ENCODE data around the gene LUC7L.

The LUC7L gene

DNA sequence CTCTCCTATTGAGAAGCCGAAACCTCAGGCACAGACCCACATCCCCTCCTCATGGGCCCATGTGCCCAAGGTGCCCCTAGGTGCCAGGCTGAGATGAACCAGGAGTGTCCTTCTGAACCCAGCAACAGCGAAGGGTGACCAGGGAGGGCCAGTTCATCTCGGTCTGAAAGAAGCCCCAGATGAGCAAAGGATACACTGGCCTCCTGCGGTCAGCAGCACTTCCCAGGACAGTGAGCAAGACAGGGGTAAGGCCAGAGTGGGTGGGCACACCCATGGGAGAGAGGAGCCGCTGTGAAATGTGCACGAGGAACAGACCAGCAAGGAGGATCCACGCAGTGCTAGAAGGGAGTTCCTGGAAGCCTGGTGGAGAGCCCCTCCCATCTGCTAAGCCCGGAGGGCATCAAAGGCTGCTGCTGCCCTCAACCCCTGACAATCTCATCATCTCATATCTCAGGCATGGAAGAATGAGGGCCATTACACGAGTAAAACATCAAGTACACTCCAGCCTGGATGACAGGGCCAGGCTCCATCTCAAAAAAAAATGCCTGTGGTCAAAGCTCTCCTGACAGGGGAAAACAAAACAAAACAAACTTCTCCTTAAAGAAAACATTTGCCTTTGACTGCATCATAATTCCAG lies 80.1 kb downstream of the LUC7L start:
- no peak overlapping the region for H3K4me3 ChIP-seq (ENCODE audit: low read depth, low read length)
- no peak for TF ChIP-seq POLR2A (IDR thresholded peaks at IDR 0.05; ENCODE audit: extremely low read depth, insufficient read length)
- TF ChIP-seq MYC (IDR thresholded peaks at IDR 0.05; ENCODE audit: low read depth, low read length) = no peak
- TF ChIP-seq, protein P1, sequence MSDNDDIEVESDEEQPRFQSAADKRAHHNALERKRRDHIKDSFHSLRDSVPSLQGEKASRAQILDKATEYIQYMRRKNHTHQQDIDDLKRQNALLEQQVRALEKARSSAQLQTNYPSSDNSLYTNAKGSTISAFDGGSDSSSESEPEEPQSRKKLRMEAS (IDR thresholded peaks at IDR 0.05; ENCODE audit: low read depth, low read length) = no peak
- TF ChIP-seq, protein P2, sequence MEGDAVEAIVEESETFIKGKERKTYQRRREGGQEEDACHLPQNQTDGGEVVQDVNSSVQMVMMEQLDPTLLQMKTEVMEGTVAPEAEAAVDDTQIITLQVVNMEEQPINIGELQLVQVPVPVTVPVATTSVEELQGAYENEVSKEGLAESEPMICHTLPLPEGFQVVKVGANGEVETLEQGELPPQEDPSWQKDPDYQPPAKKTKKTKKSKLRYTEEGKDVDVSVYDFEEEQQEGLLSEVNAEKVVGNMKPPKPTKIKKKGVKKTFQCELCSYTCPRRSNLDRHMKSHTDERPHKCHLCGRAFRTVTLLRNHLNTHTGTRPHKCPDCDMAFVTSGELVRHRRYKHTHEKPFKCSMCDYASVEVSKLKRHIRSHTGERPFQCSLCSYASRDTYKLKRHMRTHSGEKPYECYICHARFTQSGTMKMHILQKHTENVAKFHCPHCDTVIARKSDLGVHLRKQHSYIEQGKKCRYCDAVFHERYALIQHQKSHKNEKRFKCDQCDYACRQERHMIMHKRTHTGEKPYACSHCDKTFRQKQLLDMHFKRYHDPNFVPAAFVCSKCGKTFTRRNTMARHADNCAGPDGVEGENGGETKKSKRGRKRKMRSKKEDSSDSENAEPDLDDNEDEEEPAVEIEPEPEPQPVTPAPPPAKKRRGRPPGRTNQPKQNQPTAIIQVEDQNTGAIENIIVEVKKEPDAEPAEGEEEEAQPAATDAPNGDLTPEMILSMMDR (IDR thresholded peaks at IDR 0.05; ENCODE audit: low read depth, low read length) = no peak
- DNase-seq (ENCODE audit: low read depth) = no peak

DNA sequence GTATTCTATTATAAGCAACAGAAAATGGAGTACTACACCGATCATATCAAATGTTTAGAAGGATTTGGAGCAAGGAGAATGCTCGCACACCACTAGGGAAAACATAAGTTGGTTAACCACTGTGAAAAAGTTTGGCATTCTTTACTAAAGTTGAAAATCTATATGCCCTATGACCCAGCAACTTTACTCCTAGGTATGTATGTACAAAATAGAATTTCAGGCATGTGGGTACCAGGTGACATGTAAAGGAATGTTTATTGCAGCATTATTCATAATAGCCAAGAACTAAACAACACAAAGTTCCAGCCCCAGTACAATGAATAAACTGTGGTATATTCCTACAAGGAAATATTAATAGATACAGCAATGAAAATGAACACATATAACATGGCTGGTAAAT lies 82.6 kb downstream of the LUC7L start:
- TF ChIP-seq, protein P2 (IDR thresholded peaks at IDR 0.05; ENCODE audit: low read depth, low read length) = no peak
- no peak for TF ChIP-seq MYC (IDR thresholded peaks at IDR 0.05; ENCODE audit: low read depth, low read length)
- TF ChIP-seq, protein P1 (IDR thresholded peaks at IDR 0.05; ENCODE audit: low read depth, low read length) = no peak
- no peak overlapping the region for H3K4me3 ChIP-seq (ENCODE audit: low read depth, low read length)
- DNase-seq (ENCODE audit: low read depth) = no peak

DNA sequence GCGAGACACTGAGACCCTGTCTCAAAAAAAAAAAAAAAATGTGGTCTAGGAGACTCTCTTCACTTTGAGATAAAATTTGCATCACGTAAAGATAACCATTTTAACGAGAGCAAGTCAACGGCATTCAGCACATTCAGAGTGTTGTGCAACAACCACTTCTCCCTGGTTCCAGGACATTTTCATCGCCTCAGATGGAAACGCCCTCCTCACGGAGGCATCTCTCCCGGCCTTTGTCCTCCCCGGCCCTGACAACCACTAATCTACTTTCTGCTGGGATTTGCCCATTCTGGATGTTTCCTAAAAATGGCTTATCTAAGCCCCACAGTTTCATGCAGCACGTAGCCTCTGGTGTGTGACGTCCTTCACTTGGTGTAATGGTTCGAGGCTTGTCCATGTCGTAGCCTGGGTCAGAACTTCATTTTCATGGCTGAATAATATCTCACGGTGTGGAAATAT lies 84.4 kb downstream of the LUC7L start:
- DNase-seq (ENCODE audit: low read depth) = peak; percentile 14
- TF ChIP-seq, protein P2 (IDR thresholded peaks at IDR 0.05; ENCODE audit: low read depth, low read length) = no peak
- H3K4me3 ChIP-seq (ENCODE audit: low read depth, low read length) = no peak overlapping the region

DNA sequence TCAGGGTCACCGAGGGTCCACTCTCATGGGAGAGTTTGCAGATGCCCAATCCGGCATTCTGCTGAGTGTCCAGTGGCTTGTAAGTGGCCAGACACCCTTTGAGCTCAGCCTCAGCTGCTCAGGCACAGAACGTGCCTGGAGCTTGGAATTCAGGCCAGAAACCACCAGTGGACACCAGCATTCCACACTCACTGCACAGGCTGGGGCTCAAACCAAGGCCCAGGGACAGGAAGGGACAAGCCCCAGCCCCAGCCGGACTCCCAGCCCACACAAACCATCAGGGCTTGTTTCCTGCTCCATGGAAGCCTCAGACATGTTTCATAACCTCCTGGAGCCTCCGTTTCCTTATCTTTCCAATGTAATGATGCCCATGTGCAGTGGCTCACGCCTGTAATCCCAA lies 85.8 kb downstream of the LUC7L start:
- H3K4me3 ChIP-seq (ENCODE audit: low read depth, low read length) = no peak overlapping the region
- no peak for DNase-seq (ENCODE audit: low read depth)
- no peak for TF ChIP-seq POLR2A (IDR thresholded peaks at IDR 0.05; ENCODE audit: extremely low read depth, insufficient read length)

DNA sequence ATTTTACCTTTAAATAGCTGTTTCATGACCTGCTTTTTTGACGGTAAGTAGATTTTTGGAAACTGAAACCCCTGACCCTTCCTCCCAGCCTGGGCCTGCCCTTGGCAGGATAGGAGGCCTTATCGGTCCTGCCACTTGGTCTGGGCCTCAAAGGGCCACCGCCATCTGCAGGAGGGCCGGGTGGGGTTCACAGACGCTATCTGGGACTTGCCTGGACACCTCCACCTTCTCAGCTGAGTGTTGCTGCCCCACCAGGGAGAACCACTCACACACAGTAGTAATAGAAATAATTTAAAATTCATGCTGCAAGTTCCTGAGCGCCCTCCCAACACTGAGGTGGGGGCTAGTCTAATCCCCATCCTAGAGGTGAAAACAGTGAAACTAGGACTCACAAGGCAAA lies 86.2 kb downstream of the LUC7L start:
- DNase-seq (ENCODE audit: low read depth) = no peak
- no peak overlapping the region for H3K4me3 ChIP-seq (ENCODE audit: low read depth, low read length)
- TF ChIP-seq MYC (IDR thresholded peaks at IDR 0.05; ENCODE audit: low read depth, low read length) (no peak), POLR2A (IDR thresholded peaks at IDR 0.05; ENCODE audit: extremely low read depth, insufficient read length) (no peak)
- TF ChIP-seq, protein P2 (IDR thresholded peaks at IDR 0.05; ENCODE audit: low read depth, low read length) = no peak
- TF ChIP-seq, protein P1 (IDR thresholded peaks at IDR 0.05; ENCODE audit: low read depth, low read length) = no peak

DNA sequence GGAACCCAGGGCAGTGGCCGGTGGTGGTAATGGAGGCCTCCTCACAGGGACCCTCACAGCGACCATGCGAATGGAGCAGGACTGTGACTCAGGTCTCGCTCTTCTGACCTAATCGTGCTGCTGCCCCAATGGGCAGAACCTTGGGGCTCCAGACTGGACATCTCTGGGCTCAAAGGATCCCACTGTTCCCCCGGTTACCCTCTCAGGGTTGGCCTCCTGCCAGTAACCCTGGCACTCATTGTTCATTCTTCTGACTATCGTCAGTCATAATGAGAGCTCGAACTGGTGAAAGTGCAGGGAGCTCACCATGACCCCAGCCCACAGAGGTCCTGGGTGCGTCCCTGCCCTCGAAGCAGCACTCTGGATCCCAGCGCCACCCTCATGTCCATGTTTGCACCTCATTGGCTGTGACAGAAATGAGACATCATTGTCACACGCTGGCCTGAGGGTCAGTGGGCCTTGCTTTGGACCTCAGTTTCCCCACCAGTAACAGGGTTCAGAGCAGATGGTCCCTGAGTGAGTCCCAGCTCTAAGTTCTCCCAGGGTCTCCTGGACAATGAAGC lies 86.8 kb downstream of the LUC7L start:
- H3K4me3 ChIP-seq (ENCODE audit: low read depth, low read length) = no peak overlapping the region
- DNase-seq (ENCODE audit: low read depth) = no peak
- no peak for TF ChIP-seq POLR2A (IDR thresholded peaks at IDR 0.05; ENCODE audit: extremely low read depth, insufficient read length)
- TF ChIP-seq, protein P2 (IDR thresholded peaks at IDR 0.05; ENCODE audit: low read depth, low read length) = no peak
- no peak for TF ChIP-seq MYC (IDR thresholded peaks at IDR 0.05; ENCODE audit: low read depth, low read length)
- TF ChIP-seq, protein P1 (IDR thresholded peaks at IDR 0.05; ENCODE audit: low read depth, low read length) = no peak
